ENCODE data around the gene LMAN1L.

Gene LMAN1L

GRCh38 chr15:74812533-74812932 lies at the start of gene LMAN1L:
TSS of gene LMAN1L (plus strand) at chr15:74812835. CDS start at chr15:74812855, 20 bp downstream.
- DNase-seq: no peak

GRCh38 chr15:74763416-74763815 lies 49.2 kb upstream of the LMAN1L start:
- TF ChIP-seq GATA1 (IDR thresholded peaks at IDR 0.05; ENCODE audit: low read depth, low read length): no peak
- no peak for TF ChIP-seq POLR2A (IDR thresholded peaks at IDR 0.05; ENCODE audit: low read length)
- DNase-seq: no peak

More at GRCh38 chr15:74812533-74812932, at the start of gene LMAN1L:
- no peak for TF ChIP-seq POLR2A (IDR thresholded peaks at IDR 0.05; ENCODE audit: low read length)
- no peak for TF ChIP-seq GATA1 (IDR thresholded peaks at IDR 0.05; ENCODE audit: low read depth, low read length)

GRCh38 chr15:74767167-74768098 lies 45.2 kb upstream of the LMAN1L start:
- TF ChIP-seq GATA1 (IDR thresholded peaks at IDR 0.05; ENCODE audit: low read depth, low read length): no peak
- TF ChIP-seq POLR2A (IDR thresholded peaks at IDR 0.05; ENCODE audit: low read length): no peak

GRCh38 chr15:74768099-74768770 lies 44.4 kb upstream of the LMAN1L start:
- no peak for DNase-seq
- no peak for TF ChIP-seq POLR2A (IDR thresholded peaks at IDR 0.05; ENCODE audit: low read length)
- TF ChIP-seq GATA1 (IDR thresholded peaks at IDR 0.05; ENCODE audit: low read depth, low read length): no peak

More at GRCh38 chr15:74767167-74768098, 45.2 kb upstream of the LMAN1L start:
- no peak for DNase-seq

DNA sequence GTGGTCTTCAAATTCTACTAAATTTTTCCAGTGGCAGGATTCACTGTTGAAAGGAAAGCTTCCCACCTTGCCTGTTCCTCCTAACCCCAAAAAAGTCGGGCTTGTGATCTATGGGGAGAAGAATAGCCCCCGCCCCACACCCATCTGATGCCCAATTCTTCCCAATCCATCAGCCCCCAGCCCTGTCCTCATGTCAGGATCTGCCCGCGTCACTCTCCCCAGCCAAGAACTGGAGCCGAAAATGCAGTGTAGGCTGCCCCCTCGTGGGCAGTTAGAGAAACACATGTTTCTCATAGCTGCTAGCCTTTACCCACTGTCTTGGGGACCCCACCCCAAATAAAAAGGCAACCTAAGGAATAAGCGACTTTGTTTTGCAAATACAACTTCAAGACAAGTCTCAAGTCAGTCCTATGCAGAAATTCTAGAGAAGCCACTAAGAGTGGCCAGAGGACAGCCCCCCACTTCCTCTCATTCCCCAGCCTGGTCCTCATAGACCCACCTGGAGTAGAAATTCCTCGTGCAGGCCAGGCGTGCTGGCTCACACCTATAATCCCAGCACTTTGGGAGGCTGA lies 43.8 kb upstream of the LMAN1L start:
- TF ChIP-seq POLR2A (IDR thresholded peaks at IDR 0.05; ENCODE audit: low read length) (no peak), GATA1 (IDR thresholded peaks at IDR 0.05; ENCODE audit: low read depth, low read length) (no peak)
- peak; percentile 60 to 77 for DNase-seq

GRCh38 chr15:74769463-74770025 lies 43.1 kb upstream of the LMAN1L start:
- DNase-seq: no peak
- TF ChIP-seq POLR2A (IDR thresholded peaks at IDR 0.05; ENCODE audit: low read length): no peak
- TF ChIP-seq GATA1 (IDR thresholded peaks at IDR 0.05; ENCODE audit: low read depth, low read length): no peak

GRCh38 chr15:74770211-74770903 lies 42.3 kb upstream of the LMAN1L start:
- TF ChIP-seq GATA1 (IDR thresholded peaks at IDR 0.05; ENCODE audit: low read depth, low read length) (no peak), POLR2A (IDR thresholded peaks at IDR 0.05; ENCODE audit: low read length) (no peak)
- no peak for DNase-seq

DNA sequence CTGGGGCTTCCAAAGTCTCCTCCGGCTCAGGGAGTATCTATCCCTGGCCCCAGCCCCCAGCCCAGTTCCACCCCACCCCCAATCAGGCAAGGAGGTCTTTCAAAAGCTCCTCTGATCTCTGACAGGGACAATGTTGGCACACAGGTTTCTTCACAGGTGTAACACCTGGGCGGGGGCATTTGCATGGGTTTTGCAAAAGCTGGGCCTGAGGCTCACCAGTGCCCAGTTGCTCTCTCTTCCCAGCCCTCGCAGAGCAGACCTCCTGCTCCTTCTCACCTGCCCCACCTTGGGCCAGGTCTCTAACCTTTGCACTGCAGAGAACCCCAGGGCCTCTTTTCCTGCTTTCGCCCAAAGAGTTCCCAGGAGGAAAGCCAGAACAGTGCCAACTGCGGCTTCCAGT lies 39.3 kb upstream of the LMAN1L start:
- no peak for DNase-seq

GRCh38 chr15:74773731-74774252 lies 38.8 kb upstream of the LMAN1L start:
- DNase-seq: no peak
- no peak for TF ChIP-seq GATA1 (IDR thresholded peaks at IDR 0.05; ENCODE audit: low read depth, low read length)
- TF ChIP-seq POLR2A (IDR thresholded peaks at IDR 0.05; ENCODE audit: low read length): no peak

More for the DNA sequence above, 39.3 kb upstream of the LMAN1L start:
- TF ChIP-seq GATA1 (IDR thresholded peaks at IDR 0.05; ENCODE audit: low read depth, low read length) (no peak), POLR2A (IDR thresholded peaks at IDR 0.05; ENCODE audit: low read length) (no peak)

DNA sequence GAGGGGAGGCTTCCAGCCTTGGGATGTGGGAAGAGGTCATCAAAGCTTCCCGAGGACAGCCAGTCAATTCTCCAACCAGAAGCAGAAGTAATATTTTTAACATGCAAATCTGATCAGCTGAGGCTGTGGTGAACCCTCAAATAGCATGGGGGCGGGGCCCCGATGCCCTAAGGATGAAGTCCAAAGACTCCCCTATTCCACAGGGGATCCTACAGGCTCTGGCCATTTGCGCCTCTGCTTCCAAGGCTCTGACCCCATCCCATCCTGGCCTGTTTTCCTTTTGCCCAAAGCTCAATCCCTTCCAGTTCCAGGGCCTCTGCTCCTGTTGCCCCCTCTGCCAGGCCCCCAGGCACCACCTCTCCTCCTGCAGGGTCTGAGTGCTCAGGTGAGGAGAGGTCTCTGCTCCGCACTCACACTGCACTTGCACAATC lies 37.5 kb upstream of the LMAN1L start:
- no peak for TF ChIP-seq POLR2A (IDR thresholded peaks at IDR 0.05; ENCODE audit: low read length)
- TF ChIP-seq GATA1 (IDR thresholded peaks at IDR 0.05; ENCODE audit: low read depth, low read length): no peak
- DNase-seq: no peak

- no peak for DNase-seq
- no peak for TF ChIP-seq POLR2A (IDR thresholded peaks at IDR 0.05; ENCODE audit: low read length)
- TF ChIP-seq GATA1 (IDR thresholded peaks at IDR 0.05; ENCODE audit: low read depth, low read length): no peak
These were observed 36.7 kb upstream of the LMAN1L start for GRCh38 chr15:74775894-74776293.

- TF ChIP-seq POLR2A (IDR thresholded peaks at IDR 0.05; ENCODE audit: low read length): no peak
- TF ChIP-seq GATA1 (IDR thresholded peaks at IDR 0.05; ENCODE audit: low read depth, low read length): no peak
- DNase-seq: peak; percentile 42 to 48
These were observed 35.5 kb upstream of the LMAN1L start for GRCh38 chr15:74776821-74777768.
